BLaER1 (cell line): ENCODE measurements around the gene EPB41.
A peak's percentile ranks its signal among the peaks of the same experiment; 100 is the strongest.

Source experiments
- H3K27ac ChIP-seq: shearing (Covaris generic); formaldehyde crosslinking; 2 replicates; pipeline ENCODE4 v1.8.1; 2022
- H3K27me3 ChIP-seq: shearing (Covaris generic); formaldehyde crosslinking; 2 replicates; pipeline ENCODE4 v1.8.1; 2022
- H3K36me3 ChIP-seq: shearing (Covaris generic); formaldehyde crosslinking; 2 replicates; pipeline ENCODE4 v1.8.1; 2022
- H3K4me1 ChIP-seq: shearing (Covaris generic); formaldehyde crosslinking; 2 replicates; pipeline ENCODE4 v1.8.1; 2022
- H3K4me2 ChIP-seq: shearing (Covaris generic); formaldehyde crosslinking; 2 replicates; pipeline ENCODE4 v1.8.1; 2022
- H3K4me3 ChIP-seq: shearing (Covaris generic); formaldehyde crosslinking; 2 replicates; pipeline ENCODE4 v1.8.1; 2022
- H3K9ac ChIP-seq: shearing (Covaris generic); formaldehyde crosslinking; 2 replicates; pipeline ENCODE4 v1.8.1; 2022
- H3K9me3 ChIP-seq: shearing (Covaris generic); formaldehyde crosslinking; 2 replicates; pipeline ENCODE4 v1.8.1; 2022
- H4K20me1 ChIP-seq: shearing (Covaris generic); formaldehyde crosslinking; 2 replicates; pipeline ENCODE4 v1.8.1; 2022
- Cebpa-rat ChIP-seq: shearing (Covaris generic); IDR thresholded peaks from 2 replicates; pipeline ENCODE4 v1.8.1; 2022

The EPB41 gene

DNA sequence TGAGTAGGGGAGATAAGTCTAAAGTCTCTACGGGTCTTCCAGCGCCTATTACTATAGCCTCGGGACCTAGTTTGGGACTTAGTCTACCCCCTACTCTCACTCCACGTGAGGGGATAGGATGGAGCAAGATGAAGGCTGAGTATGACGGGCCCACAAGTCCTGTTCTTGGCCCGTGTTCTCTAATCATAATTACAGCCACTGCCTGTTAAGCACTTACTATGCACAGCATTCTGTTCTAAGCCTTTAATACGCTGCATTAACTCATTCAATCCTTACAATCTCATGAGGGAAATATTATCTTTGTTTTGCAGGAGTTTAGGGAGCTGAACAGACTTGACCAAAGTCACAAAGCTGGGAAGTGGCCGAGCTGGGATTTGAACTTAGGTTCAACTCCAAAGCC, 23.9 kb upstream of the EPB41 start:
- Histone ChIP-seq H3K4me3 (no peak overlapping the region), H4K20me1 (peaks cover 57% of the 10 kb centered on the region), H3K27me3 (no peaks in the 10 kb centered on the region), H3K36me3 (peaks cover 22% of the 10 kb centered on the region; the same call in 1 of the 2 replicates), H3K9me3 (no peaks in the 10 kb centered on the region), H3K4me1 (peaks cover 44% of the 10 kb centered on the region), H3K4me2 (no peak overlapping the region), H3K27ac (no peak overlapping the region), H3K9ac (no peak overlapping the region)
- no peak for TF ChIP-seq Cebpa-rat

DNA sequence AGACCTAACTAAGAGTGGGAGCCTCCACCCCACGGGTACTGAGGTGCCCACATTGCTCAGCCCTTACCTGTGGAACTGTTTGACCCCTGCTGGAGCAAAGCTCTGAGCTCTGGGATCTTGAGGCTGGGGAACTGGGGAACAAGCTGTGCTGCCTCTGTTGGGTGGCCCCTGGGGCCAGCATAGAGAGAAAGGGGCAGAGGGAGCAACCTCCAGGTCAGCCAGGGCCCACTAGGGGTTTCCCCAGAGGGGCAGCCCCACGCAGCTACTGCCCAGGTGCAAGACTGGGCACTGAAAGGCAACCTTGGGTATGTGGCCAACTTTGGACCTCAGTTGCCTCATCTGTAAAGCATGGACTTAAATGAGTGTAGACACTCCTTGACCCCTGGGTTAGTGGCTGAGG, 23.5 kb upstream of the EPB41 start:
- no peaks in the 10 kb centered on the region for H3K27me3 ChIP-seq
- H3K4me1 ChIP-seq = peaks cover 40% of the 10 kb centered on the region
- no peaks in the 10 kb centered on the region for H3K9me3 ChIP-seq
- no peak overlapping the region for H3K27ac ChIP-seq
- H3K4me3 ChIP-seq = no peak overlapping the region
- no peak overlapping the region for H3K4me2 ChIP-seq
- TF ChIP-seq Cebpa-rat = no peak
- no peak overlapping the region for H3K9ac ChIP-seq
- peaks cover 57% of the 10 kb centered on the region for H4K20me1 ChIP-seq
- H3K36me3 ChIP-seq = peaks cover 22% of the 10 kb centered on the region; the same call in 1 of the 2 replicates

DNA sequence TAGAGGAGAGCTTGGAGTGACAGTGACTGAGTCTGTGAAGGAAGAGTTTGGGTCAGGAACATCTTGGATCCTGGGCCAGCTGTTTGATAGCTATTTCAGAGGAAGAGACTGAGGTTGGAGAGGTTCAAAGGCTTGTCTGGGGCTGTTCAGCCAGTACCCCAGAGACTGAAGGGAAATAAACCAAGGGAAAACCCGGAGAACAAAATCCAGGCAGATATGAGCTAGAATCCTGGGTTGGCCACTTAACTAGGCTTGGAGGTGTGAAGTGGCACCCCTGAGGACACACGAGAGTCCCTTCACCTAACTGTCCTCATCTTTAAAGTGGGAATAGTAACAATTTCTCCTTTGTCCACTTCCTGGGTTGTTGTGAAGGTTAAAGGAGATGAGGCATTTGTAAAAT, 23.1 kb upstream of the EPB41 start:
- no peak for TF ChIP-seq Cebpa-rat

DNA sequence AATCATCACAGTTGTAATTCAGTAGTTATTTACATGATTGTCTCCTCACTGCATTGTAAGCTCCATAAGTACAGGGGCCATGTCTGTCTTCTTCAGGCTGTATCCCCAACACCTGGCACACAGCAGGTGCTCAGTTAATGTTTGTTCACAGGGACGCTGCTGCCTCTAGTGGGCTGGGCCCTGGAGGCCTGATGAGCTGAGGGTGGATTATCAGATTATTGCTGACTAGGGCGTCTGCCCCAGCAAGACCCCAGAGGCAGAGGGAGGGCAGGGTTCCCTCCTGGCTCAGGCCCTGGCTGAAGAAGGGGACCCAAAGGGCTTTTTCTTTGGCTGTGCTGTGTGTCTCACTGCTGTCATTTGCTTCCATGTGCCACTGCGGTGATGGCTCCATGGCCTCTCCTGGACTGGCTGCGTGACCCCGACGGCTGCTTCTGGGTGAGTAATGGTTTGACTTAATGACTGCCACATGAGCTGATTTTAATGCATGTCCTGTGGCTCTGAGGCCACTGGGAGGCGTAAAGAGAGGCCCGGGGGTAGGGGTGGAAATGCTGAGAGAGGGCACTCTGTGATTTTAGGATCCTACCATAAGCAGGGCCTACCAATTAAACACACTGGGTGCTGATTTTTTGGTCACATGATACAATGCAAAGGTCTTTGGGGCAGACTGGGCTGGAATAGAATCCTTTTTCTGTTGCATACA, 20.8 kb upstream of the EPB41 start:
- peaks cover 73% of the 10 kb centered on the region for H4K20me1 ChIP-seq
- peaks cover 22% of the 10 kb centered on the region; the same call in 1 of the 2 replicates for H3K36me3 ChIP-seq
- no peak overlapping the region for H3K4me3 ChIP-seq
- no peak overlapping the region for H3K4me2 ChIP-seq
- TF ChIP-seq Cebpa-rat = no peak
- H3K4me1 ChIP-seq = peaks cover 30% of the 10 kb centered on the region
- no peak overlapping the region for H3K9ac ChIP-seq
- no peaks in the 10 kb centered on the region for H3K9me3 ChIP-seq
- no peaks in the 10 kb centered on the region for H3K27me3 ChIP-seq
- no peak overlapping the region for H3K27ac ChIP-seq

More for the DNA sequence above, 23.1 kb upstream of the EPB41 start:
- H3K36me3 ChIP-seq = peaks cover 22% of the 10 kb centered on the region; the same call in 1 of the 2 replicates
- peaks cover 36% of the 10 kb centered on the region for H3K4me1 ChIP-seq
- H3K9ac ChIP-seq = no peak overlapping the region
- no peak overlapping the region for H3K27ac ChIP-seq
- no peak overlapping the region for H3K4me2 ChIP-seq
- no peaks in the 10 kb centered on the region for H3K9me3 ChIP-seq
- peaks cover 61% of the 10 kb centered on the region for H4K20me1 ChIP-seq
- H3K4me3 ChIP-seq = no peak overlapping the region
- no peaks in the 10 kb centered on the region for H3K27me3 ChIP-seq

DNA sequence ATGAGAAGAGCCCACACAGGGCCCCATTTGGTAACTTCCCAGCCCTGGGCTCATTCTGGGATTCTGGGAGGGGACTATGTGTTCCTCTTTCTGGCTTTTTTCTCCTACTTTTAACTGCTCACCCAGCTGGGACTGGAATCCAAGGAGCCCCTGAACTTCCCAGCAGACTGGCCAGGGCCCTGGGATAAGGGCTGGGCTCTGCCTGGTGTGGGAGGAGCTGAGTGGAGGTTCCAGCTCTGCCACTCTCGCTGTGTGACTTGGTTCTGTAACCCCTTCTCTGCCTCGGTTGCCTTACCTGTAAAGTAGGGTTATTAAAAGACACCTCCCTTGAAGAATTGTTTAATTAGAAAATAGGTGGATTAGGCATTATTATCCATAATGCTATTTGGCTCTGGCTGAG, 19.6 kb upstream of the EPB41 start:
- TF ChIP-seq Cebpa-rat = no peak
- Histone ChIP-seq H3K4me3 (no peak overlapping the region), H3K9me3 (no peaks in the 10 kb centered on the region), H3K36me3 (peaks cover 22% of the 10 kb centered on the region; the same call in 1 of the 2 replicates), H3K27me3 (no peaks in the 10 kb centered on the region), H3K27ac (no peak overlapping the region), H4K20me1 (peaks cover 74% of the 10 kb centered on the region), H3K9ac (no peak overlapping the region), H3K4me1 (peaks cover 33% of the 10 kb centered on the region), H3K4me2 (no peak overlapping the region)

DNA sequence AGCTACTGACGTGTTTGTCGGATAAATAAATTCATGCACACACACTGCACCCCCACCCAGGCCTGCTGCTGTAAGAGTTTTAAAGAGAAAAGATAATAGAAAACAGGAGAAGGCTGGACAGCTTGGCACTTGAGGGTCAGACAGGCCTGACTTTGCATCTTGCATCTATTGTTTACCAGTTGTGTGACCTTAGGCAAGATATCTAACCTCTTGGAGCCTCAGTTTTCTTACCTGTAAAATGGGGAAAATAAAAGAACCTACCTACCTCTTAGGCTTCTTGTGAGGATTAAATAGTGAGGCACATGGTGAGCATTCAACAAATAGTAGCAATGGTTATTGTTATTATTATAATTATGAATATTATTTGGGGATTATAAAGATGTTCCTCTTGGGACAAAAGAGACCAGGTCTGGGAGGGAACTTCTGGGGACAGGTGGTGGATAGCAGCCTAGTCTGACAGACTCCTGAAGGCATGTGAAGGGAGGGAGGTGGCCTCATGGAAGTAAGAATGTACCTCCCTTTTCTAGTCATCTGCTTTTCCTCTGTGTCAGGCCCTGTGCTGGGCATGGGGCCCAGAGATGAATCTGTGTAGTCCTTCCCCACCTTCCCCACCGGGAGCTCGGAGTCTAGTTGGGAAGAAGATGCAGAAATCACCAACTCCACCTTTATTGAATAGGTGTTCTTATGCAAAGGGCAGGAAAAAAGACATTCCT, 18.3 kb upstream of the EPB41 start:
- no peak for TF ChIP-seq Cebpa-rat
- Histone ChIP-seq H3K9ac (no peak overlapping the region), H3K4me1 (peaks cover 20% of the 10 kb centered on the region), H4K20me1 (peaks cover 71% of the 10 kb centered on the region), H3K36me3 (peaks cover 24% of the 10 kb centered on the region; the same call in 1 of the 2 replicates), H3K9me3 (no peaks in the 10 kb centered on the region), H3K27ac (no peak overlapping the region), H3K4me3 (no peak overlapping the region), H3K27me3 (no peaks in the 10 kb centered on the region), H3K4me2 (no peak overlapping the region)

DNA sequence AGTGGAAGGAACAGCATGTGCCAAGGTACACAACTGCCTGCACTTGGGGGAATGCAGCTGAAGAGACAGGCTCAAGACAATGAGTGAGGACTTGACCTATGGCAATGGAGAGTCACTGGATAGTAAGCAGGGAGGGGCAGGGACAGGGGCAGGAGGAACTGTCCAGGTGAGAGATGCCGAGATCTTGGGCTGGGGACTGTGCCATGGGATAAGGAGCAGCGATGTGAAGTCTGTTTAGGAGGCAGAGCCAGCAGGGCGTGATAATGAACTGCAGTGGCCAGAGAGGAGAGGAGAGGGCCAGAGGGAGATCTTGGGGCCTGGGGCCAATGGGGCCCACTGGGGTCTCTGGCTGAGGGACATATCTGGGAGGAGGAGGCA, 17.8 kb upstream of the EPB41 start:
- no peak for TF ChIP-seq Cebpa-rat
- H3K9me3 ChIP-seq = no peaks in the 10 kb centered on the region
- no peak overlapping the region for H3K9ac ChIP-seq
- no peak overlapping the region for H3K4me2 ChIP-seq
- H3K27me3 ChIP-seq = no peaks in the 10 kb centered on the region
- peaks cover 24% of the 10 kb centered on the region; the same call in 1 of the 2 replicates for H3K36me3 ChIP-seq
- peaks cover 19% of the 10 kb centered on the region for H3K4me1 ChIP-seq
- H4K20me1 ChIP-seq = peaks cover 66% of the 10 kb centered on the region
- no peak overlapping the region for H3K4me3 ChIP-seq
- no peak overlapping the region for H3K27ac ChIP-seq

DNA sequence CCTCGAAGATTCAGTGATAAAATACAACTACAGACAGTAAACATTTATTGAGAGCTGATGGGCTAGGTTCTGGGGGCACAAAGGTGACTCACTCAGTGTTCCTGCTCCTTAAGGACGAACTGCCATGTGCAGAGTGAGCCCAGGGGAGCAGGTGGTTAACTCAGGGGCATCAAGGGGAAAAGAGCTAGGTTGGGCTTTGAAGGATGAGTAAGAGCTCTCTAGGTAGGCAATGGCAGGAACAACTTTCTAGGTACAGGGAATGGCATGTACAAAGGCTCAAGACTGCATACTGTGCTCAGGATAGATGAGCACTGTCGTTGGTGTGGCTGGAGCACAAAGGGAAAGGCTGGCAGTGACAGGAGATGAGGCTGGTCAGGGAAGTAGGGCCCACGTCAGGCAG, 16.6 kb upstream of the EPB41 start:
- H3K36me3 ChIP-seq = peaks cover 24% of the 10 kb centered on the region; the same call in 1 of the 2 replicates
- H3K9me3 ChIP-seq = no peaks in the 10 kb centered on the region
- TF ChIP-seq Cebpa-rat = no peak
- H3K9ac ChIP-seq = 0 out of 2 replicates have a peak overlapping the region, but pooled peaks have one; percentile 34
- H3K27me3 ChIP-seq = no peaks in the 10 kb centered on the region
- H3K4me3 ChIP-seq = no peak overlapping the region
- peaks cover 72% of the 10 kb centered on the region for H4K20me1 ChIP-seq
- peak overlapping the region; percentile 69 for H3K4me2 ChIP-seq
- no peak overlapping the region for H3K27ac ChIP-seq
- peaks cover 19% of the 10 kb centered on the region for H3K4me1 ChIP-seq

DNA sequence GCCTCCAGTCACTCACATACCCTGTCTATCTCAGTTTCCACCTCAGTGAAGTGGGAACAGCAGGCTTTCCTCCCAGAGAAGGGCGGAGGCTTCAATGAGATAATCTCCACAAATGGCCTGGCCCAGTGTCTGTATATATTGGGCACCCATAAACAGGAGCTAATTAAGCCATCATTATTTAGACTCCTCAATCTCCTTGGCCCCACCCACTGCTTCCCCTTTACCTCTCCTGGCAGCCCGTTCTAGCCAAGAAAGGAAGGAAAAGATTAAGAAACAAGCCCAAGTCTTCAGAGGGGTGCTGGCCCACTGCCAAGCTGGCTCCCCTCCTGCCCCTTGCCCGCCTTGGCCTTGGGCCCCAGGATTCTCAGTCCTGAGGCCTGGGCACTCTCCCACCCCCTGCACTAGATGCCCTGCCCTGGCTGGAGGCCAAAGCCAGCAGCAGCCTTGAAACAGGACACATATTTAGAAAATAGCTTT, 15.9 kb upstream of the EPB41 start:
- no peaks in the 10 kb centered on the region for H3K27me3 ChIP-seq
- peaks cover 19% of the 10 kb centered on the region for H3K4me1 ChIP-seq
- peaks cover 72% of the 10 kb centered on the region for H4K20me1 ChIP-seq
- H3K36me3 ChIP-seq = peaks cover 22% of the 10 kb centered on the region; the same call in 1 of the 2 replicates
- H3K4me2 ChIP-seq = peak overlapping the region; percentile 69
- H3K27ac ChIP-seq = peak overlapping the region; percentile 41; the same call in 1 of the 2 replicates
- TF ChIP-seq Cebpa-rat = no peak
- no peaks in the 10 kb centered on the region for H3K9me3 ChIP-seq
- peak overlapping the region; percentile 34; the same call in 1 of the 2 replicates for H3K9ac ChIP-seq
- no peak overlapping the region for H3K4me3 ChIP-seq

DNA sequence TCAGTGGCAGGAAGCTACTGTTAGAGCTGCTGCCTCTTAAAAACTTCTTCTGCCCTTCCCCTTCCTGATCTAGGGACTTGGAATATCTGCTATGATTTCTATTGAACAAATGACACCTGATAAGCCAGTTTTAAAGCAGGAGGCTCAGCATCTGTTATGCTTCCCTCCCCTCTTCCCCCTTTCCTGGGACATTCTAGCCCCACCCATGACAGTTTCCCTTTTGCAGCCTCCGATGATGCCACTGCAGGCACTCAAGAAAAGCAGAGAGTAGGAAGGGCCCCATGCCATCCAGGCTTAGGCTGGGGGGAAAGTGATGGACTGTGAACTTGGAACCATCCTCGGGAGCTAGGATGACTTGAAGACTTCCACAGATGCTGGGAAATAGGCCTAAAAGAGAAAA, 15.1 kb upstream of the EPB41 start:
- Histone ChIP-seq H3K9me3 (peaks cover 3% of the 10 kb centered on the region), H3K4me1 (peaks cover 19% of the 10 kb centered on the region), H3K36me3 (peaks cover 17% of the 10 kb centered on the region; the same call in 1 of the 2 replicates), H3K9ac (no peak overlapping the region), H3K4me2 (peak overlapping the region; percentile 69), H3K27ac (no peak overlapping the region), H4K20me1 (peaks cover 64% of the 10 kb centered on the region), H3K27me3 (no peaks in the 10 kb centered on the region), H3K4me3 (no peak overlapping the region)
- TF ChIP-seq Cebpa-rat = no peak
